Kidney capillary endothelial cell (primary cell): ENCODE data around the gene C12orf57.

Experiments used
- DNase-seq: peaks from one replicate; pipeline ENCODE4 v3.0.0-alpha.2; 2018; ENCODE audit warnings: low spot score

C12orf57 gene

DNA sequence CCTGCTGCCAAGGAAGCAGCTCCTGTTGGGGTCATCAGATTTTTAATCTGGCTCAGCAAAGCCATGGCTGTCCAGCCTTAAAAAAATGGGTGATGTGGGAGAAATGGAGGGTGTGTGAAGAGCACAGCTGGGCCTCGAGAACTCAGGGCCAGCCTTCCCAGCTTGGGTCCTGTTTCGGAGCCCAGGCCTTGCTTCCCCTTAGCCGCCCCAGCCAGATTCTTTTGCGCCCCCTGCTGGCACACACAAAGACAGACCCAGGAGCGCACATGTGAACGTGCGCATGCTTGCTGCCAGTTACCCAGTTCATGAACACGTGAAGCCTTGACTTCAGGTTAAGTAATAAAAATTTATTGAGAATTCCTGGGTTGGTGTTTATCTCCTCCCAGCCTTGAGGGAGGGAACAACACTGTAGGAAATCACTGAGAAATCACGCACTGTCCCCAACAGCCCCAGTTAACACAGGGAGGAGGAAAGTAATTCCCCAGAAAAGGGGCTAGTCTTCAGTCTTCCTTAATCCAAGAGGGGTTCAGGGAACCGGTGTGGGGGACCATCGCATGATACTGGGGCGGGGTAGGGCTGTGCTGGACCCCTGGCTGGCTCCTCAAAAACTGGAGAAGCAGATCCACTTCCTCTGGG lies 21.3 kb downstream of the C12orf57 start:
- DNase-seq, result peak; percentile 85

DNA sequence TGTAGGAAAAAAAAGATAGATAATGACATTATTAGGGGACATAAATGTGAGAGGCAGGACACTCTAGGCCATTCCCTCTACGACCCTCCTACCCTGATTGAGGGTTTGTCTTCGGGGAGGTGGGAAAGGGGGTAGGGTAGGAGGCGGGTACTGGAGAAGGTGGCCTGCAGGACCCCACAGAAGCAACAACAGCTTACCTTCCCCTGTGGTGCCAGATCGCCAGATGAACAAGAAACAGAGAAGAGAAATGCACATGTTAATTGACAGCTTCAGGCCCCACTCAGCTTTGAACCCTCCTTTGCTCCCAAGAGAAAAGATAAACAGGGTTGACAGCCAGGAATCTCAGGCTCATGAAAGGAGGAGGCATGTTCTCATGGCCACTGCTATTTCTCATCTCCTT lies 21.9 kb downstream of the C12orf57 start:
- DNase-seq, result no peak

DNA sequence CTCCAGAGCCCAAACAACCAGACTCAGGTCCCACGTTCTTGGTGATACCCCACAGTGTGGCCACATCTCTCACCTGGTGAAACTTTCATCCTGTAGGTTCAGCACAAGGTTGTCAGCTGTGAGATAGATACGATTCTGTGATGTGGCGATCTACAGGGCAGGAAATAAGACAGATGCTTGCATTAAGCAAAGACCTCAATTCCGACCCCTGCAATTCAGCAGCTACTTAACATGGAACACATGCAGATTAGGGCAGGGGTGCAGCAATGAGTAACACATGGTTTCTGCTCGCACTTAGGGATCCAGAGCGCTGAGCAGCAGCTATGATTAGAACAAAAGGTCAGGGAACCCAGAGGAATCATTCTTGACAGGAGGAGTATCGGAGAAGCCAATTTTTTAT lies 22.5 kb downstream of the C12orf57 start:
- no peak for DNase-seq

DNA sequence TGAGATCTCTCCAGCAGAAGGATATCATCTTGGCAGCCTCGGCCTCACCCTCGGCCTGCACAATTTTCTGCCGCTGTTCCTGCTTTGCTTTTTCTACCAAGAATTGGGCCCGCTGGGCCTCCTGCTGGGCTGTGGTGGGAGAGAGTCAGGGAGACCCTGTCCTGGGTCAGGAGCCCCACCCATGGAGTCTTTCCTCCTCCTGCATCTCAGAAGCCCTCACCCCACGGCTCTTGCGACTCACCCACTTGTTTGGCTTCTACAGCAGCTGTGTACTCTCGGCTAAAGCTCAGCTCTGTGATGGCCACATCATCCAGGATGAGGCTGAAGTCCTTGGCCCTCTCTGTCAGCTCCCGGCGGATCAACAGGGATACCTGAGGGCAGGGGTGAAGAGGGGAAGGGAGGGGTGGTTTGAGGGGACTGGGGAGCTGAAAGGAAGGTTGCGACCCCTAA lies 23.9 kb downstream of the C12orf57 start:
- DNase-seq, result no peak

DNA sequence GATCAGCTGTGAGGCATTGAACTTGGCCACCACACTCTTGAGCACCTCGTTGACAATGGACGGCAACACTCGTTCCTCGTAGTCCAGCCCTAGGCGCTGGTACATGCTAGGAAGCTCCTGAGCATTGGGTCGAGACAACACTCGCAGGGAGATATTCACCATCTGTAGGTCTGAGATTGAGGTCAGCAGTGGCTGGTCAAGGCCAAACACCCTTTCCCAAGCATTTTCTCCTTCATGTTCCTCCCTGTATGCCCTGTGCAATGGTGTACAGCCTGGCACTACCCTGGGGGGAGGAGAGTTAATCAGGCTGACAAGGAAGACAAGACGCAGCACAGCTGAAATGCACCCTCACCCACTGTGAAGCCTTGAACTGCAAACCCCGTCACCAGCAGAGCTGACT lies 24.6 kb downstream of the C12orf57 start:
- DNase-seq, result no peak

DNA sequence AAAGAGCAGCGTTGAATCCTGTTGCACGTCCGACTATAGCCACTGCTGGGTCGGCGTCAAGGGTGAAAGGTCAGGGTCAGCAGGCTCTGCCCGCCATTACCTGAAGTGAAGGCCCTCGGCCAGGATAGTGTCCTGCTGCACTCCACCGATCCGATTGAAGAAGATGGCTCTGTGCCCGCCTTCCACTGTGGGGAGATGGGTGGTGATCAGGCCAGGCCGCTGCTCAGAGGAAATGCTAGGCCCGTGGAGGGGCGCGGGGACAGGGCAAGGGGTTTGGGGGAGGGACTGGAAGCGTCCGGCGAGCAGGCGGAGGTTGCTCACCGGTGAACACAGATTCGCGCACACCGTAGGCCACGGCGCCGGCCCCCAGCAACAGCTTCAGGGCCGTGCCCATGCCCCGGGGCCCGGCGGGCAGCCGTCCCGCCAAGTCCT lies 26.3 kb downstream of the C12orf57 start:
- no peak for DNase-seq

DNA sequence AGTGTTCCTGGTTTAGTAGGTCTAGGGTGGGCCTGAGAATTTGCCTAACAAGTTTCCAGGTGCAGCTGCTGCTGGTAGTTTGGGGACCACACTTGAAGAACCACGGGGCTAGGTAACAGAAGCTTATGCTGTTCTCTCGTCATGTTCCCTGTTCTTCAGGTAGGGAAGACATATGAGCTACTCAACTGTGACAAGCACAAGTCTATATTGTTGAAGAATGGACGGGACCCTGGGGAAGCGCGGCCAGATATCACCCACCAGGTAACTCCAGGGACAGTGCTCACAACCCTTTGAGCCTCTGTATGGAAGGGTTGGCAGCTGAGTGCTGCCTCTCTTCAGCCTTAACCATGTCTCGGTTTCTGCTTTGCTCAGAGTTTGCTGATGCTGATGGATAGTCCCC lies 30.4 kb downstream of the C12orf57 start:
- no peak for DNase-seq

DNA sequence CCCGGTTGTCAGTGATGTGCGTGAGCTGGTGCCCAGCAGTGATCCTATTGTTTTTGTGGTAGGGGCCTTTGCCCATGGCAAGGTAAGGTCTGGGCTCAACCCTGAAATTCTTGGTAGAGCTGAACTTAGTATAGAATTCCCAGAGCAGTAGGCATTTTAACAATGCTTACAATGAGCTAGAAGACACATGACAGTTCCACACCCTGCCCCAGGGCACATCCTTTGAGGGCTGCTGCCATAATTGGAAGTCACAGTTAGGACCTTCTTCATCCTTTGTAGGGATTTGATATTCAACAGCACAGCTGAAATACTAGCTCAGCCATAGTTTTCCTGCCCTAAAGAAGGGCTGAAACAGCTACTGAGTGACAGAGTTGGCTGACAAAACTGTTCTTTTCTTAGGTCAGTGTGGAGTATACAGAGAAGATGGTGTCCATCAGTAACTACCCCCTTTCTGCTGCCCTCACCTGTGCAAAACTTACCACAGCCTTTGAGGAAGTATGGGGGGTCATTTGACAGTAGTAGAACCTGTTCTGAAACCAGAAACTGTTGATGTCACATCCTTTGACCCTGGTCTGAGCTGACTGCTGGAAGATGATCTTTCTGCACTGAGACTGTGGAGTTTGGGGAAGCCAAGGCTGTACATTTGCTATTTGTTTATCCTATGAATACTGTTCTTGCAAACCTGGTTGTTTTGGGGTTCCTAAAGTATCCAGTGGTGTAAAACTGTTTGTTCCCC lies 31.6 kb downstream of the C12orf57 start:
- no peak for DNase-seq

DNA sequence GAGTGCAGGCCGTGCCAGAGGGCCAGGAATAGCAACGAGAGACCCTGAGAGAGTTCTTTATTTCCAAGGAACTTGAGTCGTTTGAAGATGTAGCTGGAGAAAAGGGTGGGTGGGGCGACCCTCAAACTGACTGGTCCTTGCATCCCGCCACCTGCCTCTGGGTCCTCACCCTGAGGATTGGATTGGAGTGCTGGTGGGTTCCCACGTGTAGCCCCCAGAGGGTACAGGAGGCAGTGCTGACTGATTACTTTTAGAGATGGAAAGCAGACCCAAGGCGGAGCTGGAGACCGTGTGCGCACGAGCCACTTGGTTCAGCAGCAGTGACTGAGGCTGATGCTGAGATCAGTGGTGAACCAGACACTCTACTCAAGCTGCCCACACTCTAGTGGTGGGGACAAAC lies 33.8 kb downstream of the C12orf57 start:
- no peak for DNase-seq

DNA sequence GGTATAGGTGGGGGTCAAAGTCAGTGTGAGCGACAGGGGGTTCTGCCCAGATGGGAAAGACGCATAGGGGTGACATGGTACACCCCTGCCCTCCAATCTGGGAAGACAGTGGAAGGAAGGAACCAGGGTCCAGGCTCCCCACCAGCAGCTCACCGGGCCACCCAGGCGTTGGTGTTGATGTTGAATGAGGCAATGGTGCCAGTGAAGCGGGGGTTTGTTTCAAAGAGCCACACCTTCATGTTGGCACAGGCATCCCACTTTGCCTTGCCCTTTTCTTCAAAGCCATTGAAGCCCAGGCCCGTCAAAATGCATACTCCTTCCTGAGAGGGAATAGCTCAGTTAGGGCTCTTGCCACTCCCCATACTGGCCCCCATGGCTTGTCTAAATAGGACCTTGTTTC lies 34.4 kb downstream of the C12orf57 start:
- no peak for DNase-seq

DNA sequence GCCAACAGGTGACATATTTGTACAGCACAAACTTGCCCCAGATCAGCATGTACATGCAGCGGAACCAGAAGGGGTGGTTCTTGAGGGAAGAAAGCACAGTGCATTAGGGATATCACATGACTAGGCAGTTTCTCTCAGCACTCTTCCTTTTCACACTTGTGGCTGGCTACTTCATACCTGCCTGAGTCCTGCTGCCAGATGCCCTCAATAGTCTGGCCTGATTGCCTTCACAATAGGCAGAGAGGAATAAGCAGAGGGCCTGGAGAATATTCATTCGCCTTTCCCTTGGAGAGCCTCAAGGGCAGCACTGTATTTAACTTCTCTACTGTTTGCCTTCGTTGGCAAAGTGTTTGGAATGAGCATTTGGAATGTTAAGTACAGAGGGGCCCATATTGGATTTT lies 34.8 kb downstream of the C12orf57 start:
- no peak for DNase-seq

DNA sequence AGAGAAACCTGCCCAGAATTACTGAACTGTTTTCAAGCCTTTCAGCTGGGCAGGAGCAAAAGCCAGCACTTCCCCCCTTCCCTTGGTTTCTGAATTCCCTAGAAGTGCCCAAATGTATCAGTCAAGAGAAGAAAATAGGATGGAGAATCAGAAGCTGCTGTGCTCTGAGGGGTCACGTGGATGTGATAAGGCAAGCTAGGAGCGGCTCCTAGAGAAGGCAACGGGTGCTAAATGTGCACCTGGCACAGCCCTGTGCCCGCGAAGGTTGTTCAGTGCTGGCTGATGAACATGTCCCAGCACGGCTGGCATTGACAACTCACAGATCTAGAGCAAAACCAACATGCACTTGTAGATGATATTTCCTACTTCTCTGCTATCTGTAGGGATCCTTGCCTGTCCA lies 35.2 kb downstream of the C12orf57 start:
- DNase-seq, result no peak

DNA sequence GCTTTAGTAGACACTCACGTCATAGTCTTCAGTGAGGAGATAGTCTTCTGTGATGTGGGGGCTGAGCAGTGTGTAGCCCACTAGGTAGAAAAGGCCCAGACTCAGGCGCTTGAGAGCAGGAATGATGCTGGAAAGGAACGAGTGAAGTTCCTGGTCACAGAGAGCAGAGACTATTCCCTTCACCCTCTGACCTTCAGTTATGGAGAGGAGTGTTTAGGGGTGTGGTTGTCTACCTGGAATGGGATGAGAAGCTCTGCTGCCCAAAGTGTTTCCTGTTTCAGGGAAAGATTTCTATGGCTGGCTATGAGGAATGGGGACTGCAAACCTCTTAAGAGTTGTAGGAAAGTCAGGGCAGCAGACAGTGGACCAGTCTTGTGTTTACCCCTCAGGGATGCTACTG lies 35.6 kb downstream of the C12orf57 start:
- DNase-seq, result no peak

DNA sequence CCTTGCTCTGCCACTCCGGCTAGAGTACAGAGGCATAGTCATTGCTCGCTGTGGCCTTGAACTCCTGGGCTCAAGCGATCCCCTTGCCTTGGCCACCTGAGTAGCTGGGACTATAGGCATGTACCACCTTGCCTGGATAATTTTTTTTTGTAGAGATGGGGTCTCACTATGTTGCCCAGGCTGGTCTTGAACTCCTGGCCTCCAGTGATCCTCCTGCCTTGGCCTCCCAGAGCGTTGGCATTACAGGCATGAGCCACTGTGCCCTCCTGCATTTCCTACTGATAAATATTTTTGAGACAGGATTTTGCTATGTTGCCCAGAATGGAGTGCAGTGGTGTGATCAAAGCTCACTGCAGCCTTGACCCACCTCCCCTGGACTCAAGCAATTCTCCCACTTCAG lies 36.3 kb downstream of the C12orf57 start:
- DNase-seq, result no peak

DNA sequence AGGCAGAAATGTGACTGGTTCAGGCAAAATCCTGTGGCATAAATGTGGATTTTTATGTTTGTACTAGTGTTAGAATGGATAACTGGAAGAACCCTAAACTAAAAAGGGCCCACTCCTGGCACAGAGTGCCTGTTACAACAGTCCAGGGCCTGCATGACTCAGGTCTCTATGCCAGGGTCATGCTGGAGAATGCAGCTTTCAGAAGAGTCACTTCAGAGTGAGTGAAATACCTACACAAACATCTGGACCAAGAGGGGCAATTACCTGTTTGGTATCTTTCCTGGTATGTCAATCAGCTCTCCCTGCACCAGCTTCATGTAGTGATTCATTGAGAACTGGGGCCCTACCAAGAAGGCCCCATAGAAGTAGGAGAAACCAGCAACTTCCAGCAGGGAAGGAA lies 36.9 kb downstream of the C12orf57 start:
- no peak for DNase-seq

DNA sequence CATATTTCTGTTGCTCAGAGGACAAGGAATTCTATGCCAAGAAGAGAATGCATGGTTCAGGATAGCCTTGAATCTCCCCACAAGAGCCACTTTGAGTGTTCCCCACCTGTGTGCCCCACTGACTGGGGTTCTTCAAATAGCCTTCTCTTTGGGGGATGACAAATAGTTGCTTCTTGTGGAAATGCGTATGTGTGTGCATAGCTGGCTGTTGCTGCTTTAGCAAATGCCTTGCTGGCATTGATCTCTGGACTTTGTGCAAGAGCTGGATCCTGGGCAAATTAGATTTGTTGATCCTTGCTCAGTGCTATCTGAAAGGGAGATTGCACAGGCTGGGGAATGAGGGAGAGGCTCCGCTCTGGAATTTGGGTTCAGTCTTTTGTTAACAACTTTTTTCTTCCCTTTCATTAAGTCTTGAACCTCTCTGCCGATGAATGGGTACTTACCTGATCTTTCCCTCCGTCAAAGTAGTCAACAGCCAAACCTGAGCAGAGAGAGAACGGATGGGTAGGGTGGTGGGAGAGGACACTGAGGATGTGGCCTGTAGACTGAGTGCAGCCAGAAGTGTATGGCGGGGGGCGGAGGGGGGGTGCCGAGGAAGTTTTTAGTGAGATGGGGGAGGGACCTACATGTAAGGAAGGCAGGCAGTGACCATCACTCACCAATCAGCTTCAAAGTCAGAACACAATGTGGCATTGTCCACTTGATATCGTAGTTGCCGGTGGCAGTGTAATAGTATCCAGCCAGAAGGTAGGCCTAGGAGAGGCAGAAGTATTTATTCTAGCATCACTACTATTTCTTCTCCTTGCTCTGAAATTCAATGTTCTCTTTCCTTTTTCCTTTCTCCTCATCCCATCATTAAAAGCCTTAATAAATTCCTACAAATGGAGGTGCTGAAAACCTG lies 37.6 kb downstream of the C12orf57 start:
- DNase-seq, result no peak

DNA sequence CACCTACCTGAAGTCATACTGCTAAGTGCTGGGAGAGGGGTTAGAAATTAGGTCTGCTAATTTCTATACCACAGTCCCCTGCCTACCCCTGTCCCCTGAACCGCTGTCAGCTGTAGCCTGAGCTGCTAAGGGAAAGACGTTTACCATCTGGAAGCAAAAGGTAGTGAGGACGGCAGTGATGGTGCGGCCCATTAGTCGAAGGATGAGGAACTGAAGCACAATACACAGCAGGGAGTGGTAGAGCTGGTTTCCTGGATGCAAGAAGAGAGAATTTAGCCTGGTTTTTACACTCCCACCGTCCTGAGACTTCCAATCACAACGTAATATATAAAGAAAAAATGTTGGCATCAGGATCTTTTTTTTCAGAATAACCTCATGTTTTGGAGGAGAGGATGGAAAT lies 38.7 kb downstream of the C12orf57 start:
- no peak for DNase-seq

DNA sequence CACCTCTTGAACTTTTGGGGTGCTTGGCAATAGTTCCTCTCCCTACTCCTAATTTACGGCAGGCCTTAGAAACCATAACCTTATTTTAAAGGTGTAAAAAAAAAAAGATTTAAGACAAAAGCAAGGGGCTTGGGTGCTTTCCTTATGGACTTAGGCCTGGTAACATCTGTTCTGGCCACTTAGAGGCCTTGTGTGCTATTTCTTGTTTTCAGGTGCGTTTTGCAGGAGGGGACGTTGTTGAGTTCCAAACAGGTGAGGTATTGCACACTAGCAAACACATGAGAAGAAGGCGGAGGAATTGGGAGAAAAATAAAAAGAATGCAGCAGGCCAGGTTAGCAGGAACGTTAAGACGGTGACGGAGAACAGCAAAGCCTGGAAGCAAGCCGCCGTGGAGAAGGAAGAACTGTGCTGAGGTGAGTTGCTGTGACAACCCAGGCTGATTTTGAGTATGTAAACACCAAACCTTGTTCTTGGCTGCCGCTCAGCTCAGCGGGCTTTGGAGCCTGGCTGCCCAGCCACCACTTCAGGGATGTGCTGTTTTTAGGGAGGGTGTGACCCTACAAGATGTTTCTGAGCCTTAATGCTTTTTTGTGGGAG lies 44.2 kb downstream of the C12orf57 start:
- DNase-seq, result no peak
